ENCODE results near the gene CLCA2. TPM values are rescaled to one million over a fixed set of nuclear protein-coding genes. Genes with fewer than 3 reads are reported as not detected.

The CLCA2 gene
- total RNA-seq, 1 experiment from 2014 or later = not detected

DNA sequence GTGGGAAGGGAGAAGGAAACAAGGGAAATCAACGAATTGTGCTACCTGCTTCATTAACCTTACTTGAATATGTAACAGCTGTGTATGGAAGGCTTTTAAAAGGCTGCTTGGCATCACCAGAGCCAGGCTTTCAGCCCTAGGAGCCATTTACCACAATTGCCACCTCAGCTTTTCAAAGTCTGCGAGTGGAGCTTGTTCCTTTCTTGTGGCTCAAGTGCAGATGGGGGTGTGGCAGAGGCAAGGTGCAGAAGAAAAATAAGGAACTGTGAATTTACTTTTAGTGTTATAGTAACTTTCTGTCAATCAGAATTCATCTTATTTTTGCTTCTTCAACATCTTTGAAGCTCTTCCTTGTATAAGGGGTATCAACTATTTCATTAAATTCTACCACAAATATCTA is 17.6 kb downstream of the CLCA2 start:
- no peak for DNase-seq
- no peak overlapping the region for H3T11ph ChIP-seq (ENCODE audit: low read length)
- TF ChIP-seq, protein P1, sequence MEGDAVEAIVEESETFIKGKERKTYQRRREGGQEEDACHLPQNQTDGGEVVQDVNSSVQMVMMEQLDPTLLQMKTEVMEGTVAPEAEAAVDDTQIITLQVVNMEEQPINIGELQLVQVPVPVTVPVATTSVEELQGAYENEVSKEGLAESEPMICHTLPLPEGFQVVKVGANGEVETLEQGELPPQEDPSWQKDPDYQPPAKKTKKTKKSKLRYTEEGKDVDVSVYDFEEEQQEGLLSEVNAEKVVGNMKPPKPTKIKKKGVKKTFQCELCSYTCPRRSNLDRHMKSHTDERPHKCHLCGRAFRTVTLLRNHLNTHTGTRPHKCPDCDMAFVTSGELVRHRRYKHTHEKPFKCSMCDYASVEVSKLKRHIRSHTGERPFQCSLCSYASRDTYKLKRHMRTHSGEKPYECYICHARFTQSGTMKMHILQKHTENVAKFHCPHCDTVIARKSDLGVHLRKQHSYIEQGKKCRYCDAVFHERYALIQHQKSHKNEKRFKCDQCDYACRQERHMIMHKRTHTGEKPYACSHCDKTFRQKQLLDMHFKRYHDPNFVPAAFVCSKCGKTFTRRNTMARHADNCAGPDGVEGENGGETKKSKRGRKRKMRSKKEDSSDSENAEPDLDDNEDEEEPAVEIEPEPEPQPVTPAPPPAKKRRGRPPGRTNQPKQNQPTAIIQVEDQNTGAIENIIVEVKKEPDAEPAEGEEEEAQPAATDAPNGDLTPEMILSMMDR (conservative IDR thresholded peaks at IDR 0.05) = no peak
- no peak overlapping the region for H2BK5ac ChIP-seq (ENCODE audit: insufficient read length, low read length)
- no peak overlapping the region for H2BK20ac ChIP-seq (ENCODE audit: low read depth, low read length, poor library complexity, severe bottlenecking)
- no peak overlapping the region for H2BK12ac ChIP-seq (ENCODE audit: insufficient read length, low read depth, low read length)
- no peak overlapping the region for H3K14ac ChIP-seq (ENCODE audit: insufficient read depth, low read length)
- Mint-ChIP-seq H3K36me3 (ENCODE audit: insufficient read depth in 1 of 3, low read depth in 3 of 3) (no peaks in the 10 kb centered on the region), H3K4me3 (no peak overlapping the region), H3K4me1 (0 out of 4 replicates have a peak, but pooled peaks cover 0 to 2% of the 10 kb centered on the region in 2 experiments), H3K9me3 (no peaks in the 10 kb centered on the region), H3K27me3 (ENCODE audit: low read depth) (peaks cover 2% of the 10 kb centered on the region; the same call in 1 of the 2 replicates), H3K27ac (no peak overlapping the region)
- no peak overlapping the region for H3K23ac ChIP-seq (ENCODE audit: insufficient read length, low read depth, low read length)
- no peak overlapping the region for H2AK5ac ChIP-seq (ENCODE audit: insufficient read length, low read length)
- no peaks in the 10 kb centered on the region for H3K27me3 ChIP-seq (ENCODE audit: insufficient read depth, low read length)
- no peak overlapping the region for H3K4me2 ChIP-seq (ENCODE audit: insufficient read depth, insufficient read length, low read length)
- no peaks in the 10 kb centered on the region for H3K79me1 ChIP-seq (ENCODE audit: insufficient read depth, low read depth, low read length, poor library complexity, severe bottlenecking)
- H4K20me1 ChIP-seq (ENCODE audit: control insufficient read depth, insufficient read depth, insufficient read length) = no peaks in the 10 kb centered on the region
- no CpG with 5 or more reads among the region's 2 CpGs for WGBS (ENCODE audit: extremely low coverage, insufficient read length, low lambda C conversion rate)
- H3K18ac ChIP-seq (ENCODE audit: insufficient read length, low read depth, low read length) = no peak overlapping the region
- no peak overlapping the region for H4K8ac ChIP-seq (replicated peaks; ENCODE audit: insufficient read length, low read depth, low read length)
- no peak overlapping the region for H3K27ac ChIP-seq (ENCODE audit: insufficient read length, low read depth, low read length)
- no peak overlapping the region for H4K5ac ChIP-seq (ENCODE audit: insufficient read length, low read depth, low read length)
- H4K91ac ChIP-seq (ENCODE audit: insufficient read length, low read depth, low read length) = no peak overlapping the region
- no peak overlapping the region for H3K4ac ChIP-seq (ENCODE audit: low read depth, low read length)
- no peak overlapping the region for H2BK120ac ChIP-seq (ENCODE audit: low read depth, low read length, poor library complexity, severe bottlenecking)
- no peaks in the 10 kb centered on the region for H3K9me3 ChIP-seq (ENCODE audit: control insufficient read depth, low read depth, low read length)
- no peaks in the 10 kb centered on the region for H3K23me2 ChIP-seq (ENCODE audit: insufficient read length, low read depth, low read length, poor library complexity, severe bottlenecking)
- no peaks in the 10 kb centered on the region for H3K4me1 ChIP-seq (ENCODE audit: insufficient read depth, low read length)
- no peak overlapping the region for H2AFZ ChIP-seq (ENCODE audit: low read length)
- H2BK15ac ChIP-seq (ENCODE audit: low read depth, low read length) = no peak overlapping the region
- no peak overlapping the region for H3K9ac ChIP-seq (ENCODE audit: extremely low read depth, insufficient read length, low read length)
- H3K56ac ChIP-seq (ENCODE audit: insufficient read length, low read depth, low read length) = no peak overlapping the region
- H3K79me2 ChIP-seq (ENCODE audit: insufficient read depth, low read length) = no peaks in the 10 kb centered on the region

All from H9 (cell line).